HG02840 (cell line): ENCODE measurements around the gene MEGF6.

ENCODE experiments used
- ATAC-seq: cut with Tn5 transposase; IDR thresholded peaks from one replicate; pipeline ENCODE4 v1.9.1; 2021; ENCODE audit warnings: mild to moderate bottlenecking, moderate library complexity, moderate number of reproducible peaks; ENCODE audit not compliant: unreplicated experiment, low FRiP score

MEGF6 gene

GRCh38 chr1:3466366-3467075 lies 144.8 kb downstream of the MEGF6 start:
- no peak for ATAC-seq

GRCh38 chr1:3465935-3466321 lies 145.4 kb downstream of the MEGF6 start:
- ATAC-seq: no peak

- ATAC-seq: no peak
Measured at GRCh38 chr1:3465091-3465934, 146.0 kb downstream of the MEGF6 start.

GRCh38 chr1:3464649-3465025 lies 146.7 kb downstream of the MEGF6 start:
- ATAC-seq: no peak

GRCh38 chr1:3463891-3464648 lies 147.2 kb downstream of the MEGF6 start:
- no peak for ATAC-seq

GRCh38 chr1:3463408-3463863 lies 147.9 kb downstream of the MEGF6 start:
- no peak for ATAC-seq

GRCh38 chr1:3463013-3463385 lies 148.3 kb downstream of the MEGF6 start:
- no peak for ATAC-seq

- ATAC-seq: no peak
Measured at GRCh38 chr1:3462356-3463012, 148.8 kb downstream of the MEGF6 start.

GRCh38 chr1:3461934-3462275 lies 149.4 kb downstream of the MEGF6 start:
- ATAC-seq: no peak

- no peak for ATAC-seq
Measured at GRCh38 chr1:3461238-3461933, 149.9 kb downstream of the MEGF6 start.

GRCh38 chr1:3460672-3461131 lies 150.6 kb downstream of the MEGF6 start:
- ATAC-seq: no peak

GRCh38 chr1:3459940-3460671 lies 151.2 kb downstream of the MEGF6 start:
- ATAC-seq: no peak

GRCh38 chr1:3459051-3459908 lies 152.0 kb downstream of the MEGF6 start:
- ATAC-seq: no peak

GRCh38 chr1:3457910-3458883 lies 153.1 kb downstream of the MEGF6 start:
- ATAC-seq: no peak

GRCh38 chr1:3456964-3457909 lies 154.1 kb downstream of the MEGF6 start:
- no peak for ATAC-seq

GRCh38 chr1:3456449-3456963 lies 154.8 kb downstream of the MEGF6 start:
- ATAC-seq: no peak
